ENCODE data around the gene UBE2F.
"Not testable (repeated sequence)": the region's sequence is repeated elsewhere in the genome, so short reads cannot be mapped to it uniquely, and the experiment has no call there.

UBE2F gene

GRCh38 chr2:238021327-238021726 is 54.5 kb downstream of the UBE2F start:
- no peak for DNase-seq (ENCODE audit: low read depth)

- DNase-seq (ENCODE audit: low read depth) = no peak
These were observed 55.9 kb downstream of the UBE2F start for GRCh38 chr2:238022594-238023157.

GRCh38 chr2:238023608-238024007 is 56.8 kb downstream of the UBE2F start:
- no peak for DNase-seq (ENCODE audit: low read depth)

GRCh38 chr2:238024986-238025385 is 58.2 kb downstream of the UBE2F start:
- DNase-seq (ENCODE audit: low read depth) = no peak

- no peak for DNase-seq (ENCODE audit: low read depth)
These were observed 59.0 kb downstream of the UBE2F start for GRCh38 chr2:238025741-238026360.

GRCh38 chr2:238027058-238027457 is 60.2 kb downstream of the UBE2F start:
- no peak for DNase-seq (ENCODE audit: low read depth)

GRCh38 chr2:238027591-238028415 is 61.0 kb downstream of the UBE2F start:
- DNase-seq (ENCODE audit: low read depth) = no peak

- no peak for DNase-seq (ENCODE audit: low read depth)
These were observed 63.0 kb downstream of the UBE2F start for GRCh38 chr2:238029853-238030252.

- no peak for DNase-seq (ENCODE audit: low read depth)
These were observed 63.8 kb downstream of the UBE2F start for GRCh38 chr2:238030422-238031155.

- no peak for DNase-seq (ENCODE audit: low read depth)
These were observed 64.9 kb downstream of the UBE2F start for GRCh38 chr2:238031751-238032150.

- DNase-seq (ENCODE audit: low read depth) = no peak
These were observed 66.0 kb downstream of the UBE2F start for GRCh38 chr2:238032755-238033337.

- DNase-seq (ENCODE audit: low read depth) = not testable (repeated sequence)
These were observed 67.2 kb downstream of the UBE2F start for GRCh38 chr2:238033991-238034390.

- no peak for DNase-seq (ENCODE audit: low read depth)
These were observed 71.4 kb downstream of the UBE2F start for GRCh38 chr2:238038203-238038602.

- no peak for DNase-seq (ENCODE audit: low read depth)
These were observed 72.3 kb downstream of the UBE2F start for GRCh38 chr2:238039151-238039550.

- DNase-seq (ENCODE audit: low read depth) = no peak
These were observed 73.2 kb downstream of the UBE2F start for GRCh38 chr2:238039985-238040384.

- no peak for DNase-seq (ENCODE audit: low read depth)
These were observed 74.1 kb downstream of the UBE2F start for GRCh38 chr2:238040918-238041317.

- DNase-seq (ENCODE audit: low read depth) = no peak
These were observed 75.3 kb downstream of the UBE2F start for GRCh38 chr2:238042090-238042489.

- no peak for DNase-seq (ENCODE audit: low read depth)
These were observed 76.2 kb downstream of the UBE2F start for GRCh38 chr2:238042849-238043584.

GRCh38 chr2:238043851-238044250 is 77.0 kb downstream of the UBE2F start:
- DNase-seq (ENCODE audit: low read depth) = no peak

GRCh38 chr2:238045575-238045974 is 78.8 kb downstream of the UBE2F start:
- no peak for DNase-seq (ENCODE audit: low read depth)

- DNase-seq (ENCODE audit: low read depth) = no peak
These were observed 80.0 kb downstream of the UBE2F start for GRCh38 chr2:238046725-238047270.
